MM.1S (cell line): ENCODE results near the gene HTR1A.

Source experiments
- DNase-seq: peaks from one replicate; pipeline ENCODE4 v3.0.0-alpha.2; 2015
- H2AFZ ChIP-seq: fragments of 300-600 bp; sonication (generic); 2 replicates; pipeline ENCODE4 v1.6.0; 2016; ENCODE audit warnings: antibody characterized with exemption, low read length
- H3F3A ChIP-seq: fragments of 300-600 bp; sonication (generic); 2 replicates; pipeline ENCODE4 v1.6.1; 2016; ENCODE audit warnings: mild to moderate bottlenecking, antibody characterized with exemption, low read length, moderate library complexity, mixed read lengths; ENCODE audit not compliant: insufficient read depth
- H3K27ac ChIP-seq: fragments of 300-600 bp; sonication (generic); 2 replicates; pipeline ENCODE4 v1.5.1; 2016; ENCODE audit warnings: mild to moderate bottlenecking, low read length
- H3K27me3 ChIP-seq: fragments of 300-600 bp; sonication (generic); replicated peaks from 2 replicates; pipeline ENCODE4 v1.6.0; 2016; ENCODE audit warnings: low read length; ENCODE audit not compliant: insufficient read depth
- H3K36me3 ChIP-seq: fragments of 300-600 bp; sonication (generic); replicated peaks from 2 replicates; pipeline ENCODE4 v1.6.1; 2016; ENCODE audit warnings: mild to moderate bottlenecking, low read length, mixed read lengths; ENCODE audit not compliant: insufficient read depth
- H3K4me1 ChIP-seq: fragments of 300-600 bp; sonication (generic); 2 replicates; pipeline ENCODE4 v1.6.1; 2016; ENCODE audit warnings: low read length, mixed read lengths
- H3K4me2 ChIP-seq: fragments of 300-600 bp; sonication (generic); 2 replicates; pipeline ENCODE4 v1.6.0; 2016; ENCODE audit warnings: low read depth, low read length
- H3K4me3 ChIP-seq: fragments of 300-600 bp; sonication (generic); 2 replicates; pipeline ENCODE4 v1.5.1; 2016; ENCODE audit warnings: low read length, mixed read lengths
- H3K79me2 ChIP-seq: fragments of 300-600 bp; sonication (generic); 2 replicates; pipeline ENCODE4 v1.6.1; 2016; ENCODE audit warnings: mixed run types, low read length, mixed read lengths
- H3K9ac ChIP-seq: fragments of 300-600 bp; sonication (generic); 2 replicates; pipeline ENCODE4 v1.6.1; 2016; ENCODE audit warnings: low read length, mixed read lengths
- H3K9me2 ChIP-seq: fragments of 300-600 bp; sonication (generic); replicated peaks from 2 replicates; pipeline ENCODE4 v1.6.1; 2016; ENCODE audit warnings: mild to moderate bottlenecking, low read length, mixed read lengths; ENCODE audit not compliant: insufficient read depth
- H3K9me3 ChIP-seq: fragments of 300-600 bp; sonication (generic); replicated peaks from 2 replicates; pipeline ENCODE4 v1.6.1; 2016; ENCODE audit warnings: mild to moderate bottlenecking, low read length, mixed read lengths; ENCODE audit not compliant: insufficient read depth
- H4K20me1 ChIP-seq: fragments of 300-600 bp; sonication (generic); 2 replicates; pipeline ENCODE4 v1.6.1; 2016; ENCODE audit warnings: mild to moderate bottlenecking, low read length, moderate library complexity, mixed read lengths; ENCODE audit not compliant: insufficient read depth
- CTCF ChIP-seq: fragments of 300-600 bp; sonication (generic); IDR thresholded peaks from 2 replicates; pipeline ENCODE4 v1.5.1; 2016; ENCODE audit warnings: antibody characterized with exemption, low read length, mixed read lengths
- EZH2 ChIP-seq: fragments of 300-600 bp; sonication (generic); optimal IDR thresholded peaks from 2 replicates; pipeline ENCODE3; 2017; ENCODE audit warnings: low read depth, mild to moderate bottlenecking, antibody characterized with exemption, low read length, mixed read lengths
- EZH2phosphoT487 ChIP-seq: fragments of 300-600 bp; sonication (generic); IDR thresholded peaks from 2 replicates; pipeline ENCODE4 v1.6.1; 2018; ENCODE audit warnings: antibody characterized with exemption, low read length

The HTR1A gene

GRCh38 chr5:63916786-63917185 is 45.5 kb downstream of the HTR1A start:
- H3F3A ChIP-seq: no peaks in the 10 kb centered on the region
- no peaks in the 10 kb centered on the region for H3K79me2 ChIP-seq
- no peak overlapping the region for H3K4me2 ChIP-seq
- DNase-seq: no peak
- no peak overlapping the region for H3K27ac ChIP-seq
- no peaks in the 10 kb centered on the region for H3K9me3 ChIP-seq
- H3K4me1 ChIP-seq: no peaks in the 10 kb centered on the region
- H4K20me1 ChIP-seq: no peaks in the 10 kb centered on the region
- H3K36me3 ChIP-seq: no peaks in the 10 kb centered on the region
- no peaks in the 10 kb centered on the region for H3K27me3 ChIP-seq
- H2AFZ ChIP-seq: no peak overlapping the region
- H3K9me2 ChIP-seq: no peaks in the 10 kb centered on the region
- no peak overlapping the region for H3K9ac ChIP-seq
- no peak for TF ChIP-seq EZH2phosphoT487
- no peak for TF ChIP-seq EZH2
- no peak for TF ChIP-seq CTCF
- H3K4me3 ChIP-seq: no peak overlapping the region

- Histone ChIP-seq H3K27me3 (no peaks in the 10 kb centered on the region), H3K36me3 (no peaks in the 10 kb centered on the region), H3K9me2 (no peaks in the 10 kb centered on the region), H3K27ac (no peak overlapping the region), H3F3A (no peaks in the 10 kb centered on the region), H3K79me2 (no peaks in the 10 kb centered on the region), H3K4me1 (no peaks in the 10 kb centered on the region), H3K9me3 (no peaks in the 10 kb centered on the region), H3K4me2 (no peak overlapping the region), H3K4me3 (no peak overlapping the region), H2AFZ (no peak overlapping the region), H3K9ac (no peak overlapping the region), H4K20me1 (no peaks in the 10 kb centered on the region)
- DNase-seq: no peak
- TF ChIP-seq CTCF (no peak), EZH2 (no peak), EZH2phosphoT487 (no peak)
Measured at GRCh38 chr5:63911871-63912270, 50.4 kb downstream of the HTR1A start.
